Ishikawa (cell line): ENCODE data around the gene GLDC.

ENCODE experiments used
- CEBPB ChIP-seq: IDR thresholded peaks from 2 replicates; pipeline ENCODE4 v1.6.1; 2012
- CREB1 ChIP-seq: IDR thresholded peaks from 2 replicates; pipeline ENCODE4 v1.6.1; 2012; ENCODE audit warnings: low read depth
- EGR1 ChIP-seq: IDR thresholded peaks from 2 replicates; pipeline ENCODE4 v1.6.1; 2012
- EP300 ChIP-seq: IDR thresholded peaks from 2 replicates; pipeline ENCODE4 v1.6.1; 2012; ENCODE audit warnings: borderline replicate concordance
- FOXM1 ChIP-seq: IDR thresholded peaks from 2 replicates; pipeline ENCODE4 v1.6.1; 2012; ENCODE audit warnings: low read depth, borderline replicate concordance
- MAX ChIP-seq: IDR thresholded peaks from 2 replicates; pipeline ENCODE4 v1.6.1; 2012
- NFIC ChIP-seq: IDR thresholded peaks from 2 replicates; pipeline ENCODE4 v1.6.1; 2012
- RAD21 ChIP-seq: IDR thresholded peaks from 2 replicates; pipeline ENCODE4 v1.6.1; 2012; ENCODE audit warnings: low read depth
- REST ChIP-seq: IDR thresholded peaks from 2 replicates; pipeline ENCODE4 v1.6.1; 2012; ENCODE audit warnings: low read depth, mild to moderate bottlenecking
- TAF1 ChIP-seq: IDR thresholded peaks from 2 replicates; pipeline ENCODE4 v1.6.1; 2012; ENCODE audit warnings: low read depth, mild to moderate bottlenecking
- TCF12 ChIP-seq: IDR thresholded peaks from 2 replicates; pipeline ENCODE4 v1.6.1; 2012; ENCODE audit warnings: low read depth
- TEAD4 ChIP-seq: IDR thresholded peaks from 2 replicates; pipeline ENCODE4 v1.6.1; 2012
- USF1 ChIP-seq: IDR thresholded peaks from 2 replicates; pipeline ENCODE4 v1.6.1; 2012
- YY1 ChIP-seq: IDR thresholded peaks from 2 replicates; pipeline ENCODE4 v1.6.1; 2012; ENCODE audit warnings: low read depth
- ZBTB7A ChIP-seq: IDR thresholded peaks from 2 replicates; pipeline ENCODE4 v1.6.1; 2012; ENCODE audit warnings: low read depth

GLDC gene

GRCh38 chr9:6644346-6645104 is 1.0 kb downstream of the GLDC start:
- TF ChIP-seq MAX, result no peak
- no peak for TF ChIP-seq REST
- TF ChIP-seq CREB1, result no peak
- TF ChIP-seq TCF12, result no peak
- no peak for TF ChIP-seq TEAD4
- TF ChIP-seq EP300, result no peak
- TF ChIP-seq EGR1, result no peak
- TF ChIP-seq CEBPB, result no peak
- no peak for TF ChIP-seq RAD21
- no peak for TF ChIP-seq ZBTB7A
- no peak for TF ChIP-seq FOXM1
- TF ChIP-seq YY1, result no peak
- no peak for TF ChIP-seq NFIC
- no peak for TF ChIP-seq USF1

GRCh38 chr9:6641961-6642360 is 3.6 kb downstream of the GLDC start:
- TF ChIP-seq CEBPB (no peak), CREB1 (no peak), EGR1 (no peak), ZBTB7A (no peak), TCF12 (no peak), EP300 (no peak), NFIC (no peak)

- TF ChIP-seq ZBTB7A (no peak), CREB1 (no peak), RAD21 (no peak), TEAD4 (no peak), EGR1 (no peak), FOXM1 (no peak)
Observed at GRCh38 chr9:6641561-6641960, 4.0 kb downstream of the GLDC start.

GRCh38 chr9:6641056-6641455 is 4.5 kb downstream of the GLDC start:
- TF ChIP-seq TAF1, result no peak
- no peak for TF ChIP-seq REST
- no peak for TF ChIP-seq CREB1
- no peak for TF ChIP-seq MAX
- no peak for TF ChIP-seq NFIC

GRCh38 chr9:6640268-6641051 is 5.1 kb downstream of the GLDC start:
- TF ChIP-seq YY1, result no peak
- TF ChIP-seq CREB1, result no peak
- no peak for TF ChIP-seq USF1
- no peak for TF ChIP-seq CEBPB
- TF ChIP-seq RAD21, result no peak
- no peak for TF ChIP-seq EP300
- TF ChIP-seq FOXM1, result no peak
- TF ChIP-seq ZBTB7A, result no peak
- TF ChIP-seq REST, result no peak
- no peak for TF ChIP-seq TCF12
- TF ChIP-seq TEAD4, result no peak
- TF ChIP-seq MAX, result no peak
- no peak for TF ChIP-seq NFIC
- TF ChIP-seq TAF1, result no peak
- TF ChIP-seq EGR1, result no peak
